ENCODE results near the gene SIAH3.
"Not testable (repeated sequence)": the region's sequence is repeated elsewhere in the genome, so short reads cannot be mapped to it uniquely, and the experiment has no call there.

SIAH3 gene, protein sequence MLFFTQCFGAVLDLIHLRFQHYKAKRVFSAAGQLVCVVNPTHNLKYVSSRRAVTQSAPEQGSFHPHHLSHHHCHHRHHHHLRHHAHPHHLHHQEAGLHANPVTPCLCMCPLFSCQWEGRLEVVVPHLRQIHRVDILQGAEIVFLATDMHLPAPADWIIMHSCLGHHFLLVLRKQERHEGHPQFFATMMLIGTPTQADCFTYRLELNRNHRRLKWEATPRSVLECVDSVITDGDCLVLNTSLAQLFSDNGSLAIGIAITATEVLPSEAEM

DNA sequence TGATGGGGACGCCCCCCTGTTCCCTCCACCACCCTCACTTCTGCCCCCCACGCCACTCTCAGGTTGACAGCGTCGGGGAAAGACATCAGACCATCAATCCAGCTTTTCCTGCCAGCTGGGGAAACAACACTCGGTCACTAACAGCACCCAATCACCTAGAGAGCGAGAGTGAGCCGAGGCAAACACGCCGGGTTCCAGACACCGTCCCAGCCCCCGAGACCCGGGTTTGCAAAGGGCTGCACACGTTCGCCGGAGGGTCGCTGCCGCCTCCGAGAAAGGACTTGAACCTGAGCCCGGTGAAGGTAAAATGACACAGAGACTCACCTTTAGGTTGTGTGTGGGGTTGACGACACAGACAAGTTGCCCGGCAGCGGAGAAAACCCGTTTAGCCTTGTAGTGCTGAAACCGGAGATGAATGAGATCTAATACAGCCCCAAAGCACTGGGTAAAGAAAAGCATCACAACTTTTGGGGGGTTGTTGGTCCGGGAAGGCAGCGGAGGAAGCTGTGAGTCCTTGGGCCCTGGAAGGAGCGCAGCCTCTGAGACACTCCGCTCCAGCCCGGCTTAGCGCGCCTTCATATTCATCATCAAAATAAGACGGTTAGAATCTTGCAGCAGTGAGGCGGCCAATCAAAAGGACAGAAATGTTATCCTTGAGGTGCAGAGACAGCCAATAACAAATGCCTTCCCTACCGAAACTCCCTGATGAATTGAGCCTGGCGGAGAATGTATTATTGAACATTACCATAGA is at the start of gene SIAH3:
TSS of gene SIAH3 (minus strand) at position 583 of the 751 bp plus-strand sequence. CDS start at position 459, 124 bp downstream.
- DNase-seq (ENCODE audit: low spot score) = no peak

DNA sequence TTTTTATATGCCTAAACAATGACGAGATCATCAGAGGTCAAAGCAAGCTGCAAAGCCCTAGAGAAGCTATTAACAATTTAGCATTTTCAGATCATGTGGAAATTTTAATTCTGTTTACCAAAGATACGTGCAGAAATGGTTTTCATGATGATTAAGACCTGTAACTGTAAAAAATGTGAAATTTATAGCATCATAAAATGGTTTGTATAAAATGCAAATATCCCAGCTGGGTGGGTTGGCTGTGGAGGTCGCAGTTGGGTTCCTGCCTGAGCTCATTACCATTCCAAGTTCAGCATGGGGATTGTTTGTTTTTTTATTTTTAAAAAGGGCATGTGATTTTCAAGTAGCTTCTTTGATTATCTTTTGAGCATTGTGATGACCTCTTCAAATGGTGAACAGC is 47.9 kb upstream of the SIAH3 start:
- no peak for FAIRE-seq
- no peak for DNase-seq (ENCODE audit: low spot score)

More for the DNA sequence above, at the start of gene SIAH3:
- no peak for FAIRE-seq

DNA sequence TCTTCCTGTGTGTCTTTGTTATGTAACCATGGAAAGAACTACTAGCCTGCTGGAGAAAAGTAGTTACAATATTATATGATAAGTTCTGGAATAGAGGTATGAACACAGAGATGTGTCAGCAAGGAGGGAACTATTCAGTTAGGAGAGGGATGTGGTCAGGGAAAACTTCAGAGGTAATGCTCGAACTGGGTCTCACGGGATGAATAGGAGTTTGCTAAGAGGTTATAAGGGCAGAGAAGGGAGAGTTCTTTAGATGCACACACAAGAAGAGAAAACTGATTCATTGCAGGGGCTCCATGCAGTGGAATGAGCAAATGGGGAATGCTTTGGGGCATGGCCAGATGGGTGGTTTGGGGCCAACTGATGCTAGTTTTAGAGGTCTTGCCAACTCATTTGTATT is 46.0 kb upstream of the SIAH3 start:
- no peak for FAIRE-seq

DNA sequence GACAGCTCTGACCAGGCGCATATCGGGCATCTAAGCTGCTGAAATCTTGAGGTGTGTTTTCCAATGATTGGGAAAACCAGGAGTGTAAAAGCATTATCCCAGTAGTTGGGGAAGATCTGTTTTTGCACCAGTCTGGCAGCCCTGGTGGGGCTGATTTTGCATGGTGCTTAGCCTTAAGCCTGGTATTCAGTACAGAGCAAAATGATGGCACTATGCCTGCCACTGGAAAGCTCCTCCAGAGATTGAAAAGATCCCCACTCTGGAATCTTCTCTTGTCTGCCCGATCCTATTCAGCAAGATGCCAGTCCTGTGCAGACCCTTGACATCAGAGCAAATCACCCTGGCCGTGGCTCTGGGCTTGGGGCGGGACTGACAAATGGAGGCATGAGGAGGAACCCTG is 44.7 kb upstream of the SIAH3 start:
- DNase-seq (ENCODE audit: low spot score) (no peak), FAIRE-seq (no peak)

More for the DNA sequence above, 46.0 kb upstream of the SIAH3 start:
- DNase-seq (ENCODE audit: low spot score) = no peak

DNA sequence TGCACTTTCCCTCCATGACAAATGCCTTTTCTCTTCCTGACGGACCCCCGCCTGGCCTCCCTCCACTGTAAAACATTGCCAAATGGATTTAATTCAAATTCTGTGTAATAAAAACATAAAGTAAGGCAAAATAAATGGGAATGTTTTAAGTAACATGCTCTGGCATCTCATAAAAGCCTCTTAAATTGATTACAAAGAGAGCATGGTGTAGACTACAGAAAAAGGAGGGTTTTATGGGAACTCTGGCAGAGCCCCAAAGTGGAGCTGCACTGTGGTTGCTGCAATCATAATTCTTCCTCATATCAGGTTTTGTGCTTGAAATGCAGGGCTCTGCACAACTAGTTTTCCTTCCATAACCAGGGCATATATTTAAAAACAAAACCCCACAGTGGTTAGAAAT is 44.3 kb upstream of the SIAH3 start:
- FAIRE-seq = no peak
- no peak for DNase-seq (ENCODE audit: low spot score)

DNA sequence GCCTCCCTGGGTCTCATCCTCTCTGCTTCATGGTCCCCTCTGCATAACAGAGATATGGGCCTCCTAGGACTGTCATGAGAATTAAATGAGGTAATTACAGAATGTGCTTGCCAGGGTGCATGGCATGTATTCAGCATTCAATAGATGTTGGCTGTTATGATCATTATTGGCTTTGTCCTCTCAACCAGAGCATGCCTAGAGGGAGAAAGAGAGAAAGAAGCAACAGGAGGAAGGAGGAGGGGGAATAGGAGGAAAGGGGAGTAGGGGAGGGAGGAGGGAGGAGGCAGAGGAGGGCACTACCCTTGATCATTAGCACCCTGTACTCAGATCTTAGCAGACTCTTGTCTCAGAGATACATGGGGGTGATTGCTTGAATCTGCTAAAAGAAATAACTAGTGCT is 41.0 kb upstream of the SIAH3 start:
- DNase-seq (ENCODE audit: low spot score) = no peak
- no peak for FAIRE-seq

DNA sequence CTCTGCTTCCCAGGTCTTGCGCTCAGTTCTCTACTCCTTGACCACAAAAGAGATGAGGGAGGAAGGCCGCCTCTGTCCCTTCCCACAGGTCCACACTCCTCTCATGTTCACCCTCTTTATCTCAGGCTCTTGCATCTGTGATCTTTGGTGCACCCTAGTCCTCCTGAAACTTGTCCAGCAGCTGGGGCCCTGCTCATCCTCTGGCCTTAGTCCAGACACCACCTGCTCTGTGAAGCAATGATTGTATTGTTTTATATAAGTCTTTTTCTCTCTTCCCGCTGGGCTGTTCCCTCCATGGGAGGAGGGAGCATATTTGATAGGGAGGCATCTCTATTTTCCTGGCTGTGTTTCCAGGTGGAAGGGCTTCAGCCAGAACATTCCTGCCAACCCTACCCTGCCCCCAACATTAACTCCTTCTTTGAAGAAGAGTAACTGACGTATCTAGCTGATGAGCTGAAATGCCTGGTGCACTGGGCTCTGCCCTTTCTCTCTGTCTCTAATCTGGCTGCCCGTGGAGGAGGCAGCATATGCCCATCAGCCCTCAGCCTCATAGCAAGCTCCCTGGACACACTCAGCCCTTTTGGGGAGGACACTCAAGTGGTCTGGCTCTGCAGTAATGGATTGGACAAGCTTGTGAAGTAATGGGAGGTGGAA is 38.2 kb upstream of the SIAH3 start:
- no peak for DNase-seq (ENCODE audit: low spot score)
- no peak for FAIRE-seq

DNA sequence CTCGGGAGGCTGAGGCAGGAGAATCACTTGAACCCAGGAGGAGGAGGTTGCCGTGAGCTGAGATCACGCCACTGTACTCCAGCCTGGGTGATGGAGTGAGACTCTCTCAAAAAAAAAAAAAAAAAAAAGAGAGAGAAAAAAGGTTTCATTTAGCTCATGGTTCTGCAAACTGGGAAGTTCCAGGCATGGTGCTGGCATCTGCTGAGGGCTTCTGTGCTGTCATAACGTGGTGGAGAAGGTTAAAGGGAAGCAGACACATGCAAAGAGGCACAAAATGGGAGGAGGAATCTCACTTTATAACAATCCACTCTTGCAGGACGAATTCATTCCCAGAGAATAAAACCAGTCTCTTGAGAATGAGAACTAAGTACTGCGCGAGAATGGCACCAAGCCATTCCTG is 34.9 kb upstream of the SIAH3 start:
- no peak for DNase-seq (ENCODE audit: low spot score)

DNA sequence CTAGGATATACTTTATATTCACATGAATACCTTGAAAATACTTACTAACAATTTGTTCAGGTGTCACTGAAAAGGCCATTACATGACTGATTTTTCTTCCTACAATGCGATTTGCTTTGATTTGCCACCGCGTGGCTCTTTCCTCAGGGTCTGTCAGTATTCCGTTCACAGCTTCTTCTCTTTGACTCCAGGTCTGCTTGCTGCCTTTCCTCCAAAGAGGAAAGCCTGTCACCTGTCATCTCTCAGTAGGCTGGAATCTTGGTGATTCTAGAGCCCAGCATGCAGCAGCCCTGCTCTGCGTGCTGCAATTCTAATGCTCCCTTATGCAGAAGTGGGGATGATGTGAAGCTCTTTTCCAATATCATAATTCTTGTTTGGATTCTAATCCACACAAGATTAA is 33.6 kb upstream of the SIAH3 start:
- no peak for FAIRE-seq
- no peak for DNase-seq (ENCODE audit: low spot score)

More for the DNA sequence above, 34.9 kb upstream of the SIAH3 start:
- FAIRE-seq = no peak

DNA sequence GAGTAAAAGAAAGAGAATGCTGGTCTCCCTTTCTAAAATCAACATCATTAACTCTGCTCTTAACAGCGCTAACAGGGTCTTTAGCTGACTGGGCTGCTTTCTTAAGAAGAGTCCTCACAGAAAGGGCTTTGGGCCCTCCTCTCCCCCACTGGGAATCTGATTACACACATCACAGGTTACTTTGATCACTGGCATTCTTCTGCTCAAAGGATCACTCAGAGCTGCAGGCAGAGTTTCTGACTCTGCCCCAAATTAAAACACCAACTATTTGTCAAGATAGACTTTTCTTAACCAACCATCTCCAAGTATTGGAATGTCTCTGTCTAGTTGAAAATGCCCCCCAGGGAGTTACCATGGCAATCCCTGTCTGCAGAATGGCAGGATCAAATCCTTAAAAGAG is 31.1 kb upstream of the SIAH3 start:
- no peak for DNase-seq (ENCODE audit: low spot score)

DNA sequence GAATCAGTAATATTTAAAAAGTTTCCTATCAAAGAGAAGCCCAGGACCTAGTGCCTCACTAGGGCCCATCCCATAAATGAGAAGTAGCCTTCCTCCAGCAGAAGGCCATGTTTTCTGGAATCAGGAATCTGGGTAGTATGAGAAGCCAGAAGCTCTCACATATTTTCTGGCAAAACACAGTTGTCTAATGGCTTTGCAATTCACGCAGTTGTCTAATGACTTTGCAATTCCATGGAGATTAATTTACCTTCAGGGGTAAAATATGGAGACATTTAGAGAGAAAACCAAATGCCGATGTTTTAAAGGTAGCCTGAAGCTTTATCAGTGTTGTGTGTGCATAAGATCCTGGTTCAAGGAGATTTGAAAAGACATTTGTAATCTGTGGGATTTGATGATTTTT is 29.8 kb upstream of the SIAH3 start:
- FAIRE-seq (no peak), DNase-seq (ENCODE audit: low spot score) (no peak)

More for the DNA sequence above, 31.1 kb upstream of the SIAH3 start:
- no peak for FAIRE-seq

DNA sequence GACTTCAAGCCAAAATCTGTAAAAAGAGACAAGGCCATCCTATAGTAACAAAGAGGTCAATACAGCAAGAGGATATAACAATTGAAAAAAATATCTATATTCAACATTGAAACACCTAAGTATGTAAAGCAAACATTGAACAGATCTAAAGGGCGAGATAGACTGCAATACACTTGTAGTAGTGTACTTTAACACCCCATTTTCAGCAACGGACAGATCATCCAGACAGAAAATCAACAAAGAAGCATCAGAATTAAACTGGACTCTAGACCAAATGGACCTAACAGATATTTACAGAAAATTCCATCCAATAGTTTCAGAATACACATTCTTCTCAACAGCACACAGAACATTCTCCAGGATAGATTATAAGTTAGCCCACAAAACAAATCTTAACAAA is 28.7 kb upstream of the SIAH3 start:
- no peak for FAIRE-seq
- DNase-seq (ENCODE audit: low spot score) = no peak

DNA sequence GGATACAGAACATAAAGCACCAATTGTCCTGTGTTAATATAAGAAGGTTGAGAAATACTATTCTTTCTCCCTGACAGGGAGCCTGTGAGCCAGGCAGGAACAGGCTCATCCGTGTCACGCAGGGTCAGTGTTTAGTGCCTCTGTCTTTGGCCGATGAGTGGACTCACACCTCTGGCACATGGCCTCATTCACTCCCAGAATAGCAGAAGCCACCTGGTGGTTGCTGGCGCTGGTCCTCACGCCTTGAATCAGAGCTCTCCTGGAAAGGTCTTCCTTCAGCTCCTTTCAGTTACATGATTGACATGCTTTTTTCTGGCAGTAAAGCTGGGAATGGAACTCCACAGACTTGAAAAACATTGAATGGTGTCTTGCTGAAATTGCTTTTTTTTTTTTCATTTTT is 28.1 kb upstream of the SIAH3 start:
- DNase-seq (ENCODE audit: low spot score) (peak; percentile 13), FAIRE-seq (no peak)

DNA sequence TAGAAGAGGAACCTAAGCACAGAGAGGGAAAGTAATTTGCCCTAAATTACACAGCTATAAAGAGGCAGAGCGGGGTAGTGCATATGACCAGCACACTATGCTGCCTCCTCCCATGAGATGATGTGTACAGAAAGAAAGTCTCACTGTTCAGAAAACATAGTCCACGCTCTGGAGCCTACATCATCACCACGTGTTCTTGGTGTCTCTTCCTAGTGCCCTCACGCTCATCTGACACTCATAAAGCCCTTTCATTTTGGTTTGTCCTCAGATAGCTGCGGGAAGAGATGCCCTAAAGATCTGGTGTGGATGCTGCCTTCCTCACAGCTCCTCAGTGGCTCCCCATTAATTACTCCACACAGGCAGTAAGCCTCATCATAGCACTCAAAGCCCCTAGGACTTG is 27.4 kb upstream of the SIAH3 start:
- DNase-seq (ENCODE audit: low spot score) (no peak), FAIRE-seq (no peak)

DNA sequence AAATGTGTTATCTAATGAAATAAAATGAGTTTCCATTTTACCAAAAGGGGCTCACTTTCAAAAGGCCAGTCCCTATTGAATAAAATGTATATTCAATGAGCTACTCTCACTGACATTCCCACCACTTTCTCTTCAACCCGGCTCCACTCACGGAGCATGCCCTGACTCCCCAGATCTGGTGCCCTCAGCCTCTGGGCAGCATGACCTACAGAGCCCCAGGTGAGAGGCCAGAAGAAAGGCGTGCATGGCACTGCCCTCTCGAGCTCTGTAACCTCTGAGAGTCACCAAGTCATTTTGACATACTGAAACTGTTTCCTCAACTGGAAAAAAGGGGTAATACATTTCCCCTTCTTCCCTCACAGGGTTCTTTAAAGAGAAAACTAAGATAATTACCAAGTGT is 25.2 kb upstream of the SIAH3 start:
- FAIRE-seq (no peak), DNase-seq (ENCODE audit: low spot score) (no peak)

DNA sequence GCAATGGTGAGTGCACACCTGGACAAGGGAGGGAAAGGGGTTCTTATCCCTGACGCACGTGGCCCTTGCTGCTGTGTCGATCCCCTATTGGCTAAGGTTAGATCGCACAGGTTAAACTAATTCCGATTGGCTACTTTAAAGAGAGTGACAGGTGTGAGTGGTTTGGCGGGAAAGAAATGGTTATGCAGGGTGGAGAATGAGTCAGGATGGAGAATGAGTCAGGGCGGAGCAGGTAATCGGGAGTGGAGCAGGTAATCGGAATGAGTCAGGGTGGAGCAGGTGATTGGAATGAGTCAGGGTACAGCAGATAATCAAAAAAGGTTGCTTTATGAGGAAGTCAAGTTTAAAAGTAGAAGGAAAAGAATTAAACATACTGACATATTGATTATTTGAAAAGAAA is 24.4 kb upstream of the SIAH3 start:
- FAIRE-seq (no peak), DNase-seq (ENCODE audit: low spot score) (no peak)

DNA sequence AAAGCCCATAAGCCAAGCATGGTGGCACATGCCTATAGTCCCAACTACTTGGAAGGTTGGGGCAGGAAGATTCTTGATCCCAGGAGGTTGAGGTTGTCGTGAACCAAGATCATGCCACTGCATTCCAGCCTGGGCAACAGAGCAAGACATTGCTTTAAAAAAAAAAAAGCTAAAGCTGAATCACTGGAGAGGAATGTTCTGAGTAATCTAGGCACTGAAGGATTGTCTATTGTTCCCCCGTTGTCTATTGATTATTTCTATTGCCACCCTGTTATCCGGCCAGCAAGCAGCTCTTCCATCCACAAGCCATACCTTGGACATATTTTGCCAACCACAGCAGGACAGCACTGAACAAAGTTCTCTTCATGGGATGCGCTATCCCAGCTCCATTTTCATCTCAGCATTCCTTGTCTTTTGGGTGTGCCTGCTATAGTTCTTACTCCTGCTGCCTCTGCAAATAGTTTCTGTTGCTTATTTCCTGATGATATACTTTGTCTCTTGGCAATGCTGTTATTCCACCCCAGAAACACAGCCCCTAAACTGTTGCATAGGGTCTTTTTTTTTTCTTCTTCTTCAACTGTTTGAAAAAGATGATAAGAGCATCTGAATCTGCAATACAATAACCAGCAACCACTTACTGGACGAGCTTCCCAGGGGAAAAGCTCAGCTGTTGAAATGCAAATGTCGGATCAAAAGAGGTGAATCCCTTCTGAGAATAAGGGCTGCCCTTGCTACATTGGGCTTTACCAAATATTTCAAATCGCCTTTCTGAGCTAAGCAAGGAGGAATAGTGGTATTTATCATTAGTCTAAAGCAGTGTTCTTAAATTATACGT is 22.2 kb upstream of the SIAH3 start:
- DNase-seq (ENCODE audit: low spot score) (peak; percentile 63), FAIRE-seq (peak; percentile 73)

DNA sequence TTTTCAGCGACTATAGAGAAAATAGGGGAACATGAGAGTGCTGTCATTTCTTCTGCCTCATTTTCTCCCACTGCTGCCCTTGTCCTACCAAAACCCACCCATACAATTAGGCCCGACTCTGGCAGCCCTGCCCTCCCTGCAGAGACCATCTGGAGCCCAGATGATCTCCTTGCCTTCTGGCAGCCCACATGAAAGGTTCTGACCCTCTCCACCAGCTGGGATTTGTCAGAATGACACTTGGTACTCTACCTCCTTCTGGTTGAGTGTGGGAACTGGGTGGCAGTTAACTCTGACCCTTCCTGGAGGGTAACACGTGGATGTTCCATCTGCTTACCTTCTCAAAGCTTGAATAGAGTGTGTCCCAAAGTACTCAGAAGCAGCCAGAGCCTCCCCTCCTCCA is 21.0 kb upstream of the SIAH3 start:
- FAIRE-seq = no peak
- DNase-seq (ENCODE audit: low spot score) = no peak

DNA sequence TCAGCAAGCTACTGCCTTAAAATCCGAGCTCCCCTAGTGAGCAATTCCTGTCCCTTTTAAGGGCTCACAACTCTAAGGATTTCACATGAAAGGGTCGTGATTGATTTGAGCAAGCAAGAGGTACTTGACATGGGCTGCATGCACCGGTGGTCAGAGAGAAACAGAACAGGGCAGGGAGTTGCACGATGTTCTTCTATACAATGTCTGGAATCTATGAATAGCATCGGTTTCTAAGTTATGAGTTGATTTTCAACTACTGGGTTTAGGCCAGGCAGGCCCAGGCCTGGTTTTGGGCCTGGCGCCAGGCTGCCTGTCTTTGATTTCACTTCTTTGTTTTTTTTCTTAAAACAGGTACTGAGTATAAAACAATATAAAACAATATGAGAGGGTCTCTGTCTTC is 19.6 kb upstream of the SIAH3 start:
- FAIRE-seq; DNase-seq (ENCODE audit: low spot score): not testable (repeated sequence)

DNA sequence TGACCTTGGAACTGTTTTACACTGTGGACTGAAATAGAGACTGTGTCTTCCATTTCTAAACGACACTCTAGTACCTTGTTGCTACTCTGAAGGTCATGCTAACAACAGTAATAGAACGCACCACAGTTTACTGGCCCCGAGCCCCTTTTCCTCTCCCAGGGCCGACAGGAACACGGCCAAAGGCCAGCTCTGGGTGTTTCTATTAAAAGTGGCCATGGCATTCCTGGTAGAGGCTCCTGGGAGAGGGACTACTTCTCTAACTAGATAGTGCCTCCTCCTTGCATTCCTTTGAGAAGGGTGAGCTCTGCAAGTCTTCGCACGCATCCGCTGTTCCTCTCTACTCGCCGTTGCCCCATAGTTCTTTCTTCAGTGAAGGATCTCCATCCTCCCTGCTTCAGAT is 18.7 kb upstream of the SIAH3 start:
- FAIRE-seq = no peak
- DNase-seq (ENCODE audit: low spot score) = no peak

DNA sequence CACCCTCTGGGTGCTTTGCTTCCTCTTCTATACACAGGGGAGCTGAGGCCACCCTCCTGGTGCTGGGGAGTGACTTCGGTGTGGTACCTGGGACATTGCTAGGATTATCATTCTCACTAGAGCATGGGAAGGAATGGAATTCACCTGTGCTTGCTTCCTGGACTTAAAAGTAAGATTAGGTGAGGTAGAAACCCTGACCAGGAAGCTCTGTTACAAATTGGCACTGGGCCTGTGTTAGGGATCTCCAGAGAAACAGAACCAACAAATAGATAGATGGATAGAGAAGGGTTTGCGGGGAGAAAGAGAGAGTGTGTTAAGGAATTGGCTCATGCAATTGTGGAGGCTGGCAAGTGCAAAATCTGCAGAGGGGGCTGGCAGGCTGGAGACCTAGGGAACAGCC is 13.9 kb upstream of the SIAH3 start:
- DNase-seq (ENCODE audit: low spot score) = no peak
- FAIRE-seq = no peak
